SK-N-DZ (cell line): ENCODE results near the gene PPP4R2.

Experiments
- DNase-seq: peaks from one replicate; pipeline ENCODE4 v3.0.0-alpha.2; 2015; ENCODE audit warnings: low spot score
- small RNA-seq, 2 experiments: library from RNA; depleted of rRNA; stranded (forward); fragments of <200 nt; gene quantifications; one replicate each; pipeline ENCODE3, GENCODE V24; 2014

PPP4R2 gene

DNA sequence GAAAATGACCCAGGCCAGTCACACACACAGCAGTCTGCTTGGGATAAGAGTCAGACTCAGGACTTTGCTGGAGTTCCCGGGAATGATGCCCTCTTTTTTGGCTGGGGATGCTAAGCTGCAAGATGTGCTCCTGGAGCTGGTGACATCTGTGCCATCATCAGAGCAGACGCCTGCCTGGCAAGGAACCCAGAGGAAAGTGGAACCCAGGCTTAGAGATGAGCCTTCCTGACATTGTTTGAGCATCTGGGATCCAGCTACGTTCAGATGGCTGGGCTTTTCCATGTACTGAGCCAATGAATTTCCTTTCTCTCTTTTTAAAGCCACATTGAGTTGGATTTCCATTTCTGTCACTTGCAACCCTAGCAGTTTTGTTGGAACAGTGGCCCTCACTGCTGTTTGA is 118.1 kb downstream of the PPP4R2 start:
- DNase-seq = no peak

GRCh38 chr3:73115806-73116205 is 119.2 kb downstream of the PPP4R2 start:
- DNase-seq = no peak

Small RNAs within 50 kb of the gene (small RNA-seq; reads per million reads assigned to genes)
- gene RNU2-64P (14.4 to 59.3 reads per million in 2 experiments), gene RNU6-557P (0 reads per million in 2 experiments), gene RNU7-19P (0.10 to 0.49 reads per million in 2 experiments)
